ENCODE data around the gene SSBP4.

SSBP4 gene

GRCh38 chr19:18449552-18449951, 30.4 kb downstream of the SSBP4 start:
- no peak for TF ChIP-seq CTCF (conservative IDR thresholded peaks at IDR 0.05; ENCODE audit: control insufficient read depth, insufficient read depth, low read depth, low read length)

GRCh38 chr19:18450021-18450930, 31.1 kb downstream of the SSBP4 start:
- H3K4me3 ChIP-seq (ENCODE audit: control insufficient read depth, low read depth, low read length) = no peak overlapping the region
- no peak for TF ChIP-seq CTCF (conservative IDR thresholded peaks at IDR 0.05; ENCODE audit: control insufficient read depth, insufficient read depth, low read depth, low read length)
- no peak for DNase-seq (ENCODE audit: low read depth)

More at GRCh38 chr19:18449552-18449951, 30.4 kb downstream of the SSBP4 start:
- no peak overlapping the region for H3K4me3 ChIP-seq (ENCODE audit: control insufficient read depth, low read depth, low read length)
- no peak for DNase-seq (ENCODE audit: low read depth)

DNA sequence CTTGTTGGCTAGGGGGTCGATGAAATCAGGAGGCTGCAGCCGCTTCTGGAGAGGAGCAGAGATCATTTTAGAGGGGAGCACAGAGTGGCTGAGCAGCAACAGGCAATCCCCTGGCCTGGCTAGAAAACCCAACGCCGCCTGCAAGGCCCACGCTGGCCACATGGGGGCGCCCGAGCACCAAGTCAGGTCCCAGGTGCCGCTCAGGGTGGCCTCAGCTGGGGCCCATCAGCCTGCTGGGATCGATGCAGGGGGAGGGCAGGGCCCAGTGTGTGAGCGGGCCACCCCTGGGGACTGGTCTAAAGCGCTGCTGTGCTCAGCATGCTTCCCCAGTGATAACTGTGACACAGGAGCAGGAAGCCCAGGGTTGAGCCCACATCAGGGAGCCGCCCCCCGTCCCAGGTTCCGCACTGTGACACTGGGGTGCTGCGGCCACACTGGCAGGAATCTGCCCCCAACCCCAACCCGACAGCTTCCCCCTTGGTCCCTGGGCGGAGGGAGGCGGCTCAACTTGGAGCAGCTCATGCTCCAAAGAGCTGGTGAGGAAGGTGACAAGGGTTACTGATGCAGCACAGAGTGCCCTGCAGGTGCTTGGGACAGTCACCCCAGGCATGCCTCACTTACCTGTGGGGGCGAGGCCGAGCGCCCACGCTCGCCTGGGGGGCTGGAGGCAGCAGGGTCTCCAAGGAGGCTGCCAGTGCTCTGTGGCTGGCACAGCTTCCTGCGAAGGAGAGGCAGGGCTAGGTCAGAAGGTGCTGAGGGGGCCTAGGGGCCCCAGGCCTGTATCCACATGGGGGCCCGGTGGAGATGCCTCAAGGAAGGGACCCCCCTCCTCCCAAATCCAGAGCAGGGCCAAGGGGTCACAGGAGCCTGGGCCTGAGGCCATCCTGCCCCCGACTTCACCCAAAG, 32.0 kb downstream of the SSBP4 start:
- peak; percentile 70 for DNase-seq (ENCODE audit: low read depth)
- H3K4me3 ChIP-seq (ENCODE audit: control insufficient read depth, low read depth, low read length) = no peak overlapping the region
- peak; percentile 89 for TF ChIP-seq CTCF (conservative IDR thresholded peaks at IDR 0.05; ENCODE audit: control insufficient read depth, insufficient read depth, low read depth, low read length)

DNA sequence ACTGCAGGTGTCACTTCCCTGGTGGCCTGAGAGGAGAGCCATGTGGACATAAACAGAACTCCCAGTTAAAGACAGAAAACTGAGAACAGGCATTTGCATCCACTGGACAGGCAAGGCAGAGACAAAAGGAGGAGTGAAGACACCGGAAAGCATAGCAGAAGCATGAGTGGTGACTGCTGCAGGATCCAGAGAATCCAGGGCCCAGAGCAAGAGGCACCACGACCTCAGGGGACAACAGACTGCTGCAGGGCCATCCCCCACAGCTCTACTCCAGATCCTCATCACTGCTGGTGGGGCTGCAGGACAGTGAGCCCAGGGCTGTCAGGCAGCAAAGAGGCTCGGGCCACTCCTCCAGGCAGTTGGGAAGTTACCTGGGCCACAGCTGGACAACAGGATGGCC, 33.2 kb downstream of the SSBP4 start:
- DNase-seq (ENCODE audit: low read depth) = no peak
- no peak for TF ChIP-seq CTCF (conservative IDR thresholded peaks at IDR 0.05; ENCODE audit: control insufficient read depth, insufficient read depth, low read depth, low read length)
- no peak overlapping the region for H3K4me3 ChIP-seq (ENCODE audit: control insufficient read depth, low read depth, low read length)

DNA sequence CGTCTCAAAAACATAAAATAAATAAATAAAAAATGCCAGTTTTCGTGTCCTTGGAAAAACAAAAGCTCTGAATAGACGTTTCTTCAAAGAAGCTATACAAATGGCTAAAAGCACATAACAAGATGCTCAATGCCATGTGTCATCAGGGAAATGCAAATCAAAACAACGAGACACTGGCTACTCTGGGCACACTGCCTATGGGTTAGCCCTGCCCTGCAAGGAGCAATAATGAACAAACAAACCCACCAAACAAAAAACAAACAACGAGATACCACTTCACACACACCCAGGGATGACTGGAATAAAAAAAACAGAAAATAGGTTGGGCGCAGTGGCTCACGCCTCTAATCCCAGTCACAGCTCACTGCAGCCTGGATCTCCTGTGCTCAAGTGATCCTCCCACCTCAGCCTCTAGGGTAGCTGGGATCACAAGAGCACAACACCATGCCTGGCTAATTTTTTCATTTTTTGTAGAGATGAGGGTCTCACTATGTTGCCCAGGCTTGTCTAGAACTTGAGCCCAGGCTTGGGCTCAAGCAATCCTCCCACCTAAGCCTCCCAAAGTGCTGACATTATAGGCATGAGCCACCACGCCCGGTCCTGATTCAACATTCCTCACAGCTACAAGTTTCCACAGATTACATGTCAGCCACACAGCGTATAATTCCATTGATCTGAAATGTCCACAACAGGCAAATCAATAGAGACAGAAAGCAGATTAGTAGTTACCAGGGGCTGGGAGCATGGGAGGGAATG, 34.2 kb downstream of the SSBP4 start:
- peak; percentile 56 for DNase-seq (ENCODE audit: low read depth)

More for the DNA sequence above, 34.2 kb downstream of the SSBP4 start:
- no peak for TF ChIP-seq CTCF (conservative IDR thresholded peaks at IDR 0.05; ENCODE audit: control insufficient read depth, insufficient read depth, low read depth, low read length)
- no peak overlapping the region for H3K4me3 ChIP-seq (ENCODE audit: control insufficient read depth, low read depth, low read length)
